OCI-M2 (cell line): Measurements from ENCODE around the gene PPP1R7.

Experiments used
- DNase-seq: peaks from one replicate; lab custom pipeline; 2025; ENCODE audit not compliant: unreplicated experiment; lab: John Stamatoyannopoulos, UW

PPP1R7 gene

GRCh38 chr2:241118737-241119505 lies 31.3 kb upstream of the PPP1R7 start:
- DNase-seq = no peak

GRCh38 chr2:241120440-241120839 lies 29.8 kb upstream of the PPP1R7 start:
- DNase-seq = no peak

- DNase-seq = no peak
These were observed 29.3 kb upstream of the PPP1R7 start for GRCh38 chr2:241121008-241121407.

DNA sequence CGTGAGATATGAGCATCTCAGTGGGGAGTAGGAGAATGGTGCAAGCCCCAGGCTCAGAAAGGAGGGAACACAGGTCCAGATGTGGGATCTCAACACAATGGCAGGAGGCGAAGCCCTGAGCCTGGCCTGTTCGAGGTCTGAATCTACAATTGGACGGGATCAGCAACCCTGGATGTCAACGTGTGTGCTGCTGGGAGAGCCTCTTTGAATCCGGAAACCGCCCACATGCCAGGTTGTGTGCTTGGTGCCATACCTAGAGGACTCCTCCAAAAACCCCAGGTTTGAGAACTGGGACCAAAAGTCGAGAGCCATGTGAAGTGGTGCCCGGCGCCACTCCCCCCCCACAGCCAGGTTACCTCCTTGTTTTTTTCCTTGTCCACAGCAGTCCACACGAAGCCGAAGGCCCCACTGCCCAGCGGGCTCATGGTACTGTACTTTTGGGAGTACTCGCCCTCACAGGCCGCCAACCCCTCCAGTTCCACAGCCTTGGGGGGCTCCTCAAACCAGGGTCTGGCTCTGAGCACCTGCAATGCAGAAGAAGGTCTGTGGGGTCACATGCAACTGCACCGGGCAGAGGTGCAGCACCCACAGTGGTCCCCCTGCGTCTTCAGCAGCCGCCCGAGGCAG lies 27.8 kb upstream of the PPP1R7 start:
- DNase-seq = no peak

DNA sequence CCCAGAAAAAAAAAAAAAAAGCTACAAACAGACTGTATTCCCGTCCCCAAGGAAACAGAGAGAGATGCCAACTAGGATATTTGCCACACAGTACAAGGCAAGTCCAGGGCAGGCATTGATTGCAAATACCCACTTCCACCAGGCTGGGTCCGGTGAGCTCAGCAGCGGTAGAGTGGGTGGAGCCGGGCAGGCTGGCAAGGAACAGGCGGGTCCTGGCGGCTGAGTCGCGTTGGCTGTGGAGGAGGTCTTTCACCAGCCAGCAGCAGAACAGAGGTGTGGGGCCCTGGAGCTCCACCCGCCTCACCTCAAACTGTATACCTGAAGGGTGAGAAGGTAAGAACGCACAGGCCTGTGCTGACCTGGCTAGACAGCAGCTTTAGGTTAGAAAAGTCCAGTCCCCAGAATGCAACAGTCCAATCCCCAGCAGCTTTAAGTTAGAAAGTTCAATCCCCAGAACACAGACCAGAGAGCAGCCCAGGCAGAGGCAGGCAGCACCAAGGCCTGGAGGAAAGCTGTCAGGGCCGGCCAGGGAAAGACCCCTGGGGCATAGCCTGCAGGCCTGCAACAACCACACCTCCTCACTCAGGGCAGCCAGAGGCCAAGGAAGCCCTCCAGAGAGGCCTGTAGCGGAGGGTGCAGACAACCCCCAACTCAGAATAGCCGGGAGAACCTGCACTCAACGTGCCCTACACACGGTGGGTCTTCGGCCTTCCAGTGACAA lies 26.3 kb upstream of the PPP1R7 start:
- no peak for DNase-seq

DNA sequence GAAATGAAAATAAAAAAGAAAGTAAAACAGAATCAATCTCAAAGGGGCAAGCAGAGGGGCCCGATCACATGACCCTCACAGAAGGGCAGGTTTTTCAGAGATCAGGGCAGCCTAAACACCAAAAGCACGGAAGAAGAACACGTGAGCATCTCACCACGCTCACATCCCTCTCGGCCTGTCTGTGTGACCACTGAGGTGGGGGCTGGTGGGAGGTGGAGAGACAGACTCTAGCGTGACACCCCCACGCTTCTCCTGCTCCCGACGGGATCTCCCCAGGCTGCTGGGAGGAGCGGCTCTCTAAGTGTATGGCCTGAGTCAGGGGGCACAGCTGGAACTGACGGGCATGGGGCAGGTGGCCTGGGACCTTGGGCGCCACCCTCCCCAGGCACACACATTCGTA lies 24.6 kb upstream of the PPP1R7 start:
- no peak for DNase-seq

- DNase-seq = no peak
These were observed 24.1 kb upstream of the PPP1R7 start for GRCh38 chr2:241126201-241126611.

DNA sequence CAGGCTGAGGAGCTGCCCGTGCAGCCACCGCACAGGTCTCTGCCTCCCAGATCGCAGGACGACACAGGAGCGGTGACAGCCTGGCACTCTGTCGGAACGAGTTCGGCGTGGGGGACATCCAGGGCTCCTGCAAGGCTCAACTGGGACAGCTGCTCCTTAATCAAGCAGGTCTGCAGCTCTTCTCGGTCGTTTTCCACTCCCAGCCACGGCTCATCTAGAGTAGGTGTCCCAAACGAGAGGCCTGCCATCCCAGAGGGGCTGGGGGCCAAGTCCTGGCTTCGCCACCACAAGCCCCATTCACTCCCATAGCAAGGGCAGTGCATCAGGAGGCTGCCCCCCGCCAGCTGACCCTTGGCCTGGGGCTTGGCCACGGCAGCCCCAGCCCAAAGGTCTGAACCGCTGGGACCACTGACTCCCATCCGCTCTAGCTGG lies 23.5 kb upstream of the PPP1R7 start:
- no peak for DNase-seq

- DNase-seq = no peak
These were observed 22.0 kb upstream of the PPP1R7 start for GRCh38 chr2:241128266-241128665.

- no peak for DNase-seq
These were observed 21.0 kb upstream of the PPP1R7 start for GRCh38 chr2:241129086-241129871.

GRCh38 chr2:241130316-241130715 lies 20.0 kb upstream of the PPP1R7 start:
- no peak for DNase-seq

- no peak for DNase-seq
These were observed 18.7 kb upstream of the PPP1R7 start for GRCh38 chr2:241131531-241131930.

DNA sequence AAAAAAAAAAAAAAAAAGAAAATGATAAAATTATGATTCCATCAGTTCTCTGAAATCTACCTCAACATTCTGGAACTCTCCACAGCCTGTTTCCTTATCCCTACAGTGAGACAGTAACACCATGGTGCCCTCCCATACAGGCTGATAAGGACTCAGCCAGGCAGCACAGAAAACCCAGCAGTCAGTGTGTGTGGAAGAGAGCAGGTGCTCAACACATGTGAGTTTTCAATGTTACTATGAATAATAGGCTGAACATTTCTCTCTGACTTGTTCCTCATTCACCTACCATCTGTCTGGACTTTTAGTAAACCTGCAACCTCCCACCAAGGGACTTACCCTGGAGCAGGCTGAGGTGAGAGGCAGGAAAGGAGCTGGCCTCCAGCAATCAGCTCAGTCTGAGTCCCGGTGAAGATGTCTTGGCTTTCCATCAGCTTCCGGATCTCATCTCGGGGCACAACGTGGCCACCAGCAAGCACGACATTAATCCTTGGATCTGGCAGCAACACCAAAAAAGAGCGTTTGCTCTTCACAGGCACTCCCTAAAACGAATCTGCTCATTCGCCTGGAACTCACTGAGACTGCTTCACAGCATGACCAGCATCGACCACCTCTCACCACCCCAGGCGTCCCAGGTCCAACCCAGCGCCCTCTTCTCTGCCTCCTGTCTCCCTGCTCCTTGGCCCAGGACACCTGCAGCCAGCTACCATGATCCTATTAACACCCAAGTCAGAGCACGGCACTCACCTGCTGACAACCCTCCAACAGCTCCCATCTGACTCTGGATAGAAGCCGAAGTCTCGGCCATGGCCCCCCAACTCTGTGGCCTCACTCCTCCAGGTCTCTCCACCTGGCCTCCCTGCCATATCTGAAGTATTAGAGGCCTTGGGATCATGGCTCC lies 17.5 kb upstream of the PPP1R7 start:
- DNase-seq = no peak

DNA sequence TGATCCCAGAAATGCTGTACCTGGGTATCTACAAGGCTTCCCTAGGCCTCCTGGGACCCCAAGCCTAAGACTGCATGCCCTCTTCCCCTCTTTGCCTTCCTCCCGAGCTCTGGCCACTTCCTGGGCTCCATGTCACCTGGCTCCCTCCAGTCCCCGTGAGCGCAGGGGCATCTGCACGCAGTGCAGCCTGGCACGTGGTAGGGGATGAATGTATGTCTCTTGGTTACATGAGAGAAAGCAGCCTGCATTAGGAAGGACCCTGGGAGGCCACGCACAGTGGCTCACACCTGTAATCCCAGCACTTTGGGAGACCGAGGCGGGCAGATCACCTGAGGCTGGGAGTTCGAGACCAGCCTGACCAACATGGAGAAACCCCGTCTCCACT lies 16.8 kb upstream of the PPP1R7 start:
- no peak for DNase-seq

DNA sequence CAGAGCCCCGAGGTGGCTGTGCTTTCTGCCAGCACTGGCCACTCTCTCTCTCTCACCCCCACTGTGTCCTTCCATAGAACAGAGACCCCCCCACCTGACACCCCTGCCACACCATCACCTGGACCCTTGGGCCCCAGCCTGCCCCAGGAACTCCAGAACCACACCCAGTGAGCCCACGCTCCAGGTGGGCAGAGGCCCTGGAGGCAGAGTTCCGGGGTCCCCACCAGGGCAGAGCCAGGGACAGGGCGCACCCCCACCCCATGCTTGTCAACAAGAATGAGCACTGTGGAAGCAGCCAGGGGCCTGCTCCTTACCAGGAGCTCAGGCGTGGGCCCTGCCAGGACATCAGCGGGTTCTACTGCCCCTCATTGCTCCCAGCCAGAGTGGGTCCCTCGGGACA lies 15.6 kb upstream of the PPP1R7 start:
- DNase-seq = no peak

- DNase-seq = no peak
These were observed 14.5 kb upstream of the PPP1R7 start for GRCh38 chr2:241135737-241136136.

- DNase-seq = no peak
These were observed 14.1 kb upstream of the PPP1R7 start for GRCh38 chr2:241136191-241136590.

DNA sequence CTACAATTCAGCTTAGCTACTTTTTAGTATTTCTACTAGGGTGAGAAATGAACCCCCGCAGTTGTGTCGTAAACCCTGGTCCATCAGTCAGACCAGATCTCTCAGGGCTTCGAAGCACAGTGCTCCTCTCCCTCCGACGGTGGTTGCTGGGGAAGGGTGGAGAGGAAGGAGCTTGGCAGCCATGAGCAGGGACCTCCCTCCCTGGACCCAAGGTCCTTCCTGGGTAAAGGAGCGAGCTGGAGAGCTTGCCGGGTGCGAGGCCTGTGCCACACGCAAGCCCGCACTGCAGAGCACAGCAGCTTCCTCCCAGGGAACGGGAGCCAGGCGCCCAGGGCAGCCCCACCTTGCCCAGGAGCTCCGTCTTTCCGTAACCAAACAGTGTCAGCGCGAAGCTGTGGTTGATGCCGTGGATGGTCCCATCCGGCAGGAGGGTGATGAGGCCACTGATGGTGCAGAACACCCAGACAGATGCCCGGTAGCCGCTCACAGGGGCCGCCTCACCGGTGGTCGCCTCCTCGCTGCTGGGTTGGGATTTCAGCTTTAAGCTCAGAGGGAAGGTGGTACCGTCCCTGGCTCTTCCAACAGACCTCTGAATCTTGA lies 13.5 kb upstream of the PPP1R7 start:
- DNase-seq = no peak

DNA sequence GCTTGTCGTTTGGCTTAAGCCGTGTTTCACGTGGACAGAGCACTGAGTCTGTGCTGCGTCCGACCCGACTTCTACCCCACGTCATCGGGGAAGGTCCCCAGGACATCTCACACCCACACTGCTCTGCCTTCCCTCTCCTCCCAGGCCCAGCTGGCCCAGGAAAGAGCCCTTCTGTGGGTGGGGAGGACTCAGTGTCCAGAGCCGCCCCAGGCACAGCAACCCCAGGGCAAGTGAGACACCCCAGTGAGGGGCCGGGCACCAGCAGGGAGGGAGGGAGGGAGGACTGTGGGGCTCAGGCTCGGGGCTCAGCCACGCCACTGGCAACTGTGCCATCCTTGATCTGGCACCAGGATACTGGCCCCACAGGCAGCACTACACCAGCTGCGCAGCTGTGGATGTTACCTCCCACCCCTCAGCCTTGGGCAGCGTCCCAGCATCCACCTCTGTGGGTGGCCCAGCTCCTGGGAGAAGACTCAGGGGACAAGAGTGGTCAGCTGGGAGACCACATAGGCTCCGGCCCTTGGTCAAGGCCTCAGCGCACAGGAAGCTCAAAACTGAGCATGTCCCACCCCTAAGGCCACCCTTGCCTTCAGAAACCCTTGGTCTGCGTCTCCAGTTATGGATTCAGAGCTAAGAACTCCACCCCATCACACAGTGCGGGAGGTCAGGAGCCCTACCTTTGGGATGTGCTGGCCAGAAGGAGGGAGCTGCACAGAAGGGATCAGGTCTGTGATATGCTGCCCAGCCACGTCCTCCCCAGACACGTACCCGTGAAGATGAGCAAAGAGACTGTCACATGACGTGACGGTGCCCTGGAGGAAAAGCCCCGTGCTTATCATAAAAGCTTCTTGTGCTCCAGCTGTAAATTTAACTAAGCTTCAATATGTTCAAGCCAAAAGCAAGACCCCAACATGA lies 12.7 kb upstream of the PPP1R7 start:
- DNase-seq = no peak
